GM12878 (cell line): ENCODE data around the gene SATB2. TPM values are rescaled to one million over a fixed set of nuclear protein-coding genes. Genes with fewer than 3 reads are reported as not detected.

Experiments used
- ATAC-seq: fragments of 200-7000 bp; cut with Tn5 transposase; 3 replicates; pipeline ENCODE4 v1.9.1; 2020; ENCODE audit warnings: mild to moderate bottlenecking, moderate library complexity
- BruUV-seq: library from RNA; stranded (reverse); fragments of 400-500 nt; replicated peaks from 2 replicates; lab custom pipeline; 2021; lab: Mats Ljungman, UMichigan
- CTCF ChIA-PET: fragments of 300-600 bp; sonication (Branson Sonifier 250); formaldehyde crosslinking; extraction: SDS; loops from one replicate; lab custom pipeline; 2021; ENCODE audit warnings: inconsistent platforms; lab: Yijun Ruan, JAX
- POLR2A ChIA-PET: fragments of 350-600 bp; formaldehyde crosslinking; extraction: SDS; loops from one replicate; lab custom pipeline; 2021; ENCODE audit warnings: inconsistent platforms; lab: Charles Lee
- RAD21 ChIA-PET: fragments of 300-600 bp; sonication (Branson Sonifier 250); formaldehyde crosslinking; loops from one replicate; lab custom pipeline; 2023; ENCODE audit warnings: antibody characterized with exemption; ENCODE audit not compliant: unreplicated experiment; lab: Charles Lee
- SMC1A ChIA-PET: fragments of 300-600 bp; sonication (Branson Sonifier 250); formaldehyde crosslinking; loops from one replicate; lab custom pipeline; 2023; ENCODE audit not compliant: unreplicated experiment, uncharacterized antibody; lab: Charles Lee
- DNase-seq: peaks from one replicate; pipeline ENCODE4 v3.0.0-alpha.2; 2011; ENCODE audit warnings: low read depth, low spot score
- FAIRE-seq: peaks from 3 replicates; lab custom pipeline; 2011; peaks lifted over from hg19 to GRCh38; lab: Jason Lieb, UNC
- H2AFZ ChIP-seq: 2 replicates; pipeline ENCODE4 v1.6.0; 2011; ENCODE audit warnings: low read depth, low read length, control low read depth; ENCODE audit not compliant: control insufficient read depth
- H3K27ac ChIP-seq: 2 replicates; pipeline ENCODE4 v1.5.1; 2011; ENCODE audit warnings: control low read depth; ENCODE audit not compliant: control insufficient read depth, insufficient read depth
- H3K27me3 ChIP-seq, 2 experiments: replicated peaks in 1 of 2; 2 replicates each; pipeline versions ENCODE4 v1.6.0 to v1.6.1; 2011; ENCODE audit warnings: low read length in 1 of 2; ENCODE audit not compliant: control insufficient read depth in 2 of 2, insufficient read depth in 2 of 2
- H3K36me3 ChIP-seq, 2 experiments: 2 replicates each; pipeline ENCODE4 v1.5.1; 2011; ENCODE audit warnings: low read length in 1 of 2; ENCODE audit not compliant: control insufficient read depth in 2 of 2, insufficient read depth in 2 of 2
- H3K4me1 ChIP-seq: 2 replicates; pipeline ENCODE4 v1.6.1; 2011; ENCODE audit warnings: mild to moderate bottlenecking, low read length, moderate library complexity, mixed read lengths; ENCODE audit not compliant: control insufficient read depth, insufficient read depth
- H3K4me2 ChIP-seq: 2 replicates; pipeline ENCODE4 v1.6.0; 2011; ENCODE audit warnings: control low read depth; ENCODE audit not compliant: control insufficient read depth, insufficient read depth
- H3K4me3 ChIP-seq: fragments of 200-600 bp; sonication (generic); 2 replicates; pipeline ENCODE4 v1.5.1; 2016
- H3K79me2 ChIP-seq: 2 replicates; pipeline ENCODE4 v1.6.0; 2011; ENCODE audit warnings: low read length; ENCODE audit not compliant: control insufficient read depth, insufficient read depth
- H3K9ac ChIP-seq: 2 replicates; pipeline ENCODE4 v1.8.0; 2011; ENCODE audit warnings: low read length, control low read depth, mixed read lengths; ENCODE audit not compliant: control insufficient read depth, insufficient read depth
- H3K9me3 ChIP-seq: replicated peaks from 3 replicates; pipeline ENCODE4 v1.5.1; 2011; ENCODE audit warnings: mild to moderate bottlenecking, low read length; ENCODE audit not compliant: control insufficient read depth, insufficient read depth
- H4K20me1 ChIP-seq: 2 replicates; pipeline ENCODE4 v1.6.0; 2011; ENCODE audit not compliant: control insufficient read depth, insufficient read depth
- BCL11A ChIP-seq: IDR thresholded peaks from 2 replicates; pipeline ENCODE4 v1.6.1; 2011; ENCODE audit warnings: low read depth, low read length
- CBX5 ChIP-seq: sonication (generic); IDR thresholded peaks from 2 replicates; pipeline ENCODE4 v1.6.1; 2016; ENCODE audit warnings: low read depth, moderate library complexity, mild to moderate bottlenecking, inconsistent platforms
- CEBPB ChIP-seq, 2 experiments: fragments of 150-350 bp in 1 of 2; IDR thresholded peaks; 2 replicates each; pipeline ENCODE4 v1.6.1; 2012 to 2014; ENCODE audit warnings: low read depth in 2 of 2, low read length in 2 of 2, borderline replicate concordance in 1 of 2, inconsistent platforms in 1 of 2
- E2F4 ChIP-seq: IDR thresholded peaks from 2 replicates; pipeline ENCODE4 v1.6.1; 2012; ENCODE audit warnings: low read depth, low read length, improper control_type of control experiment
- EED ChIP-seq: sonication (generic); IDR thresholded peaks from 2 replicates; pipeline ENCODE4 v1.6.1; 2016; ENCODE audit warnings: antibody characterized with exemption, low read depth
- JUNB ChIP-seq: IDR thresholded peaks from 2 replicates; pipeline ENCODE4 v1.6.1; 2016; ENCODE audit warnings: antibody characterized with exemption, mild to moderate bottlenecking
- TCF12 ChIP-seq: IDR thresholded peaks from 2 replicates; pipeline ENCODE4 v1.6.1; 2011; ENCODE audit warnings: low read depth, mild to moderate bottlenecking, low read length
- WRNIP1 ChIP-seq: IDR thresholded peaks from 2 replicates; pipeline ENCODE4 v1.6.1; 2011; ENCODE audit warnings: low read depth, low read length, improper control_type of control experiment, borderline replicate concordance
- YY1 ChIP-seq: IDR thresholded peaks from 2 replicates; pipeline ENCODE4 v1.6.1; 2011; ENCODE audit warnings: low read depth, mild to moderate bottlenecking, low read length
- ZNF217 ChIP-seq: fragments of 450-650 bp; IDR thresholded peaks from 2 replicates; pipeline ENCODE4 v1.6.1; 2017; ENCODE audit warnings: antibody characterized with exemption, mild to moderate bottlenecking
- ZNF24 ChIP-seq: fragments of 450-650 bp; IDR thresholded peaks from 2 replicates; pipeline ENCODE4 v1.6.1; 2017; ENCODE audit warnings: antibody characterized with exemption, mild to moderate bottlenecking
- ZSCAN29 ChIP-seq: fragments of 450-650 bp; IDR thresholded peaks from 2 replicates; pipeline ENCODE4 v1.6.1; 2017; ENCODE audit warnings: mild to moderate bottlenecking, moderate library complexity
- WGBS: methylation state at CpG from one replicate; pipeline ENCODE4 v1.1.6; 2016; ENCODE audit warnings: low lambda C conversion rate; ENCODE audit not compliant: insufficient replicate concordance, insufficient coverage; ENCODE audit errors: missing lambda C conversion rate; 5-methylcytosine and 5-hydroxymethylcytosine counted together
- in situ Hi-C: fragments of 300-500 bp; cut with MboI; formaldehyde crosslinking; loops from 9 replicates; pipeline ENCODE4 v1.14.3; 2018; ENCODE audit warnings: mixed read lengths
- intact Hi-C: fragments of 100-400 bp; cut with micrococcal nuclease; formaldehyde crosslinking; loops from one replicate; pipeline ENCODE4 v1.14.2; 2022; ENCODE audit not compliant: unreplicated experiment
- polyA plus RNA-seq, 11 experiments: library from polyadenylated mRNA; depleted of rRNA in 4 of 11; unstranded in 6 of 11; stranded (reverse) in 5 of 11; fragments of >200 nt; fragmentation: Nextera tagmentation in 4 of 11; fragmentation: Illumina TruSeq in 1 of 11; extraction: Ambion mirVana in 4 of 11; extraction: Trizol in 1 of 11; gene quantifications; 1 replicate in 1 of 11; 2 replicates in 10 of 11; pipeline versions ENCODE4 v1.2.1 to v1.2.3, GENCODE V29; 2011 to 2016; ENCODE audit warnings: inconsistent platforms in 2 of 11, missing spikeins in 2 of 11, low read depth in 1 of 11
- total RNA-seq, 4 experiments: library from RNA; depleted of rRNA in 3 of 4; stranded (reverse); fragments of >200 nt in 3 of 4; fragmentation: Illumina TruSeq in 1 of 4; extraction: Trizol in 1 of 4; gene quantifications; 2 replicates each; pipeline versions ENCODE4 v1.2.1 to v1.2.3, GENCODE V29; 2013 to 2021

SATB2 gene
- total and polyA plus RNA-seq, 10 of the 15 experiments (the other 5 are each of a cell fraction or from before 2014, with no cell fraction given) = 0.03 to 0.56 (median 0.08) TPM; not detected in 3

- TF ChIP-seq CEBPB (IDR thresholded peaks at IDR 0.05; ENCODE audit: borderline replicate concordance in 1 of 2, low read depth in 2 of 2, low read length in 2 of 2) (no peak), WRNIP1 (no peak), ZSCAN29 (no peak), ZNF24 (no peak)
Observed at GRCh38 chr2:199309411-199309810, 148.3 kb downstream of the SATB2 start (continued).

- Histone ChIP-seq H3K9me3 (no peaks in the 10 kb centered on the region), H3K9ac (no peak overlapping the region), H4K20me1 (no peaks in the 10 kb centered on the region), H3K4me3 (no peak overlapping the region), H3K27me3 (no peaks in the 10 kb centered on the region), H3K4me2 (no peak overlapping the region), H3K79me2 (no peaks in the 10 kb centered on the region), H2AFZ (no peak overlapping the region), H3K27ac (no peak overlapping the region), H3K36me3 (no peaks in the 10 kb centered on the region), H3K4me1 (no peaks in the 10 kb centered on the region)
- POLR2A ChIA-PET = no interaction called here
- RAD21 ChIA-PET = no interaction called here
- CTCF ChIA-PET = no interaction called here
- WGBS = 61% methylated on average over 14 of the region's 14 CpGs
- no peak for FAIRE-seq
- SMC1A ChIA-PET = no interaction called here
- no peak for ATAC-seq
- intact Hi-C loops (no loop called here), in situ Hi-C loops (no loop called here)
- TF ChIP-seq TCF12 = no peak
- no peak for TF ChIP-seq ZNF217
- TF ChIP-seq YY1 = no peak
- no peak for TF ChIP-seq EED
- TF ChIP-seq JUNB = no peak
- no peak for TF ChIP-seq E2F4
- no peak for TF ChIP-seq ZNF24
- no peak for TF ChIP-seq CBX5
- TF ChIP-seq BCL11A = no peak
- no TSS peak for BruUV-seq
- DNase-seq = no peak
Observed at GRCh38 chr2:199308567-199308966, 149.2 kb downstream of the SATB2 start.
